BE2C (cell line): ENCODE data around the gene USP10.

Experiments used
- DNase-seq: peaks from one replicate; pipeline ENCODE4 v3.0.0-alpha.2; 2020
- H3K27me3 ChIP-seq: fragments of 250-450 bp; sonication (Bioruptor Pico); 2 replicates; pipeline ENCODE4 v1.5.1; 2020; ENCODE audit warnings: mild to moderate bottlenecking
- H3K36me3 ChIP-seq: fragments of 250-450 bp; sonication (Bioruptor Pico); 2 replicates; pipeline ENCODE4 v1.5.1; 2020; ENCODE audit warnings: mild to moderate bottlenecking
- H3K4me1 ChIP-seq: fragments of 250-450 bp; sonication (Bioruptor Pico); 2 replicates; pipeline ENCODE4 v1.5.1; 2020
- H3K4me3 ChIP-seq: 2 replicates; pipeline ENCODE4 v1.5.1; 2011; ENCODE audit warnings: low read depth, low read length
- H3K9me3 ChIP-seq: fragments of 250-450 bp; sonication (Bioruptor Pico); 2 replicates; pipeline ENCODE4 v1.5.1; 2020
- CTCF ChIP-seq: IDR thresholded peaks from 2 replicates; pipeline ENCODE4 v1.5.1; 2012; ENCODE audit warnings: mild to moderate bottlenecking, low read depth, low read length

USP10 gene

DNA sequence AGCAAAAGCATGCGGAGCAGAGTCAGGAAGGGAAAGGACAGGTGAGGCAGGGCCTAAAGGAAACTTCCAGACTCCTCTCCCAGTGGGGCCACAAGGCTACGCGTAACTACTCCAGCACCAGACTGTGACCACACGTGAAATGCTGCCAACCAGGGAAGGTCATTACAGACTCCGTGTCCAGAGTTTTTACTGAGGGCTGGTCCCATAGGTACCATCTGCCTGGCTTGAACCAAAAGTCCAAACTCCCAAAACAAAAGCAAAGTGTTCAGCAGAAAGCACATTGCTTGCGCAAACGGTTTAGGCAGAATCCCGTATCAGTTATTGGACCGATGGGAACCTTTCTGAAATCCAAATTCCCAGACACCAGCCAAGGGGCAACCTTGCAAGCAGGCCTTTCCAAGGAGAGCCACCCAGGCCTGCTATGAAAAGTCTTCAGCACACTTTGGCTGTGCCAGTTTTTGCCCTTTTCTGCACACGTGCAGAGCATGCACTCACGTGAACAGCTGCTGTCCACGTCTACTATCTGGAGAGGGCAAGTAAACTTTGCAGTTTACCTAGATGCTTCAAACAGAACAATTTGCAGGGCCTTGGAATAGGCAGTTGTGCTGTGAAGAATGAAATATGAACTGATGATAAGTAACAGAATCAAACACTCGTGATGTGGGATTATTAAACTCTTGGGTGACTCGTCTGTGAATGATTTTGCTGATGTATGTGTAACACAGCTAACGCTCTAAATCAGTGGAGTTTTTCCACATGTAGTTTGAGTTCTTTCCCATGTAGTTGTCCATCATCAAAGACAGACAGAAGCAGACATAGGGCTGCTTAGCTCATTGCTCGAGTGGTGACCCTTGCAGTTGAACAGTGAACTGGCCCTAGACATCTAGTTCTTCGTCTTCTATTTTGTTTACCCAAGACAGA lies 61.9 kb downstream of the USP10 start:
- H3K36me3 ChIP-seq = peaks cover 83% of the 10 kb centered on the region

DNA sequence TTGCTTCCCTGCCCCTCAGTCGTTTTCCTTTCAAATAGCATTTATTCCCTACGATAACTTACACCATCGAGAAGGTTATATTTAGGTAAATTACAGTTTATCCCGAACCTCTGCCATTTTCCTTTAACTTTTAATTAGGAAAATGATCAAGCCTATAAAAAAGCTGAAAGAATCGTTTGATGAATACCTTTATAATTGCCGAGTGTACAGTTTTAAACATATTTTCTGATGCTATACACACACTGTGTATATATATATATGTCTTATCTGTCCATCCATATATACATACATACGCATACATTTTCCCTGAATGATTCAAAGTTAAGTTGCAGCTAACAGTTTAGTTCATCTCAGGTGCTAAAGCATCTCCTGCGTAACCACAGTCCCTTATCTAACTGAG lies 63.4 kb downstream of the USP10 start:
- Histone ChIP-seq H3K27me3 (no peaks in the 10 kb centered on the region), H3K4me1 (peaks cover 4% of the 10 kb centered on the region), H3K36me3 (peaks cover 88% of the 10 kb centered on the region), H3K4me3 (no peak overlapping the region), H3K9me3 (no peaks in the 10 kb centered on the region)
- TF ChIP-seq CTCF = no peak
- DNase-seq = no peak

More for the DNA sequence above, 61.9 kb downstream of the USP10 start:
- H3K27me3 ChIP-seq = no peaks in the 10 kb centered on the region
- TF ChIP-seq CTCF = no peak
- no peaks in the 10 kb centered on the region for H3K4me1 ChIP-seq
- no peak for DNase-seq
- no peak overlapping the region for H3K4me3 ChIP-seq
- no peaks in the 10 kb centered on the region for H3K9me3 ChIP-seq

- H3K4me3 ChIP-seq = no peak overlapping the region
- DNase-seq = no peak
- H3K4me1 ChIP-seq = peaks cover 7% of the 10 kb centered on the region
- TF ChIP-seq CTCF = no peak
- peaks cover 89% of the 10 kb centered on the region for H3K36me3 ChIP-seq
- no peaks in the 10 kb centered on the region for H3K27me3 ChIP-seq
- no peaks in the 10 kb centered on the region for H3K9me3 ChIP-seq
These were observed 63.8 kb downstream of the USP10 start for GRCh38 chr16:84763629-84764028.

- no peaks in the 10 kb centered on the region for H3K27me3 ChIP-seq
- peaks cover 7% of the 10 kb centered on the region for H3K4me1 ChIP-seq
- H3K36me3 ChIP-seq = peaks cover 92% of the 10 kb centered on the region
- no peak overlapping the region for H3K4me3 ChIP-seq
- DNase-seq = no peak
- H3K9me3 ChIP-seq = no peaks in the 10 kb centered on the region
- TF ChIP-seq CTCF = no peak
These were observed 65.2 kb downstream of the USP10 start for GRCh38 chr16:84764970-84765369.

DNA sequence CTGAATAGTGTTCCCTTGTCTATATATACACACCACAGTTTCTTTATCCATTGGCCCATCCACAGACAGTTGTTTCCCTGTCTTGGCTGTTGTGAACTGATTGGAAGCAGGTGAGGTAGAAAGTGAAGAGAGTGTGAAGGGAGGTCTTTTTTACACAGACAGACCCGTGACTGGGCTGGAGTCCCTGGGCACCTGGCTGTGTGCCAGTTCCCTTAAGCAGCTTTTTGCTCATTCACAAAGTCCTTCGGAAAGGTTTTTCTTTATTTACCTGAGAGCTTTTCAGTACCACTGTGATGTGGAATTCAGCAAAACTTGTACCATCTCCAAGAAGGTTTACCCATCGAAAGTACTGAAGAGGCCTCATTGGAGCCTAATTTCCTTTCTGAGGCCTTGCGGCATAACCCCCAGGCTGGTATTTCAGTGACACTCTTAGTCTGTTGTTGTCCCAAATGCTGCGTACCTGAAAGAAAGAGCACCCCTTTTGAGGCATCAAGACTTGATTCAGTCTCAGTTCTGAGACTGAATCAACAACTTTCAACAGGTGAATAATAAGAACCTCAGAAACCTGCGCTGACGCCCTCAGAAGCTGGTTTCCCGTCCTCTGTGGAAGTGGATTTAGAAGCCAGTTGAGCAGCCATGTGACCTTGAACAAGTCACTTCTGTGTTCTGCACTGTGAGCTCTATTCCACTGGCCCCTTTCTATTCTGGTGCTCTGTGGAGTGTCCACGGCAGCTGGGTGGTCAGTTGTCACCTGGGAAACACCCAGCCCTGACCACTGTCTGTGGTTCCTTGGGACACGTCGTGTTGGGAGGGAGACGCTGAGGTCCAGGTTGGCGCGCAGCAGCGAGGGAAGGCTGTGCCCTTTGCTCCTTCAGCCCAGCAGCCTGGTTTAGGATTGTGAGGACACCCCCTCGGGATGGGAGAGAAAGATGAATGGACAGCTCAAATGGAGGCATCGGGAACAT lies 66.1 kb downstream of the USP10 start:
- TF ChIP-seq CTCF = no peak
- no peak for DNase-seq
- H3K36me3 ChIP-seq = peaks cover 87% of the 10 kb centered on the region

More for the DNA sequence above, 66.1 kb downstream of the USP10 start:
- H3K27me3 ChIP-seq = no peaks in the 10 kb centered on the region
- H3K4me1 ChIP-seq = peaks cover 7% of the 10 kb centered on the region
- H3K4me3 ChIP-seq = no peak overlapping the region
- no peaks in the 10 kb centered on the region for H3K9me3 ChIP-seq
